ENCODE measurements around the gene DENND4A. TPM values are rescaled to one million over a fixed set of nuclear protein-coding genes. Genes with fewer than 3 reads are reported as not detected.

The DENND4A gene
- total RNA-seq, 4 donors from 2014 or later: 27.1 to 75.3 (median 52.8) TPM

- TF ChIP-seq POLR2A (IDR thresholded peaks at IDR 0.05) (no peak), CTCF (IDR thresholded peaks at IDR 0.05) (no peak)
- Histone ChIP-seq H3K27me3 (no peaks in the 10 kb centered on the region), H3K4me1 (no peaks in the 10 kb centered on the region), H3K27ac (no peak overlapping the region), H3K9me3 (no peaks in the 10 kb centered on the region), H3K4me3 (no peak overlapping the region), H3K36me3 (no peaks in the 10 kb centered on the region)
- intact Hi-C loops (cut with DNase I; ENCODE audit: low total_unique reads): no loop called here
- DNase-seq: no peak
These were observed 39.9 kb downstream of the DENND4A start for GRCh38 chr15:65752151-65752700.

DNA sequence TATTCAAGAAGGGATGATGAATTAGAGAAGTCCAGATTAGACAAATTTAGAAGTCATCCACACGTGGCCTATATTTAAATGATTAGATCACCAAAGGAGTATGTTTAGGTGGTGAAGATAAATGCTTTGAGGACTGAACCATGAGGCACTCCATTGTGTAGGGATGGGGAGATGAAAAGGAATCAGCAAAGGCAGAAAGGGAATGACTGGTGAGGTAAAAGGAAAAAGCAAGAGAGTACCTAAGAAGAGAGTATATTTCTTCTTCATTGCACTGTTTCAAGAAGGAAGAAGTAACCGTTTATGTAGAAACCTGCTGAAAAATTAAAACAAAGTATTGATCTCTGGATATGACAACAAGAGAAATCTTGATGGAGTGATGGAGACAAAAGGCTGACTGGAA, 40.7 kb downstream of the DENND4A start:
- TF ChIP-seq POLR2A (IDR thresholded peaks at IDR 0.05): no peak
- no peak for TF ChIP-seq CTCF (IDR thresholded peaks at IDR 0.05)
- no peak overlapping the region for H3K4me3 ChIP-seq
- H3K9me3 ChIP-seq: no peaks in the 10 kb centered on the region
- intact Hi-C loops (cut with DNase I; ENCODE audit: low total_unique reads): no loop called here
- no peak overlapping the region for H3K27ac ChIP-seq
- no peaks in the 10 kb centered on the region for H3K27me3 ChIP-seq
- no peaks in the 10 kb centered on the region for H3K36me3 ChIP-seq
- no peaks in the 10 kb centered on the region for H3K4me1 ChIP-seq
- no peak for DNase-seq

DNA sequence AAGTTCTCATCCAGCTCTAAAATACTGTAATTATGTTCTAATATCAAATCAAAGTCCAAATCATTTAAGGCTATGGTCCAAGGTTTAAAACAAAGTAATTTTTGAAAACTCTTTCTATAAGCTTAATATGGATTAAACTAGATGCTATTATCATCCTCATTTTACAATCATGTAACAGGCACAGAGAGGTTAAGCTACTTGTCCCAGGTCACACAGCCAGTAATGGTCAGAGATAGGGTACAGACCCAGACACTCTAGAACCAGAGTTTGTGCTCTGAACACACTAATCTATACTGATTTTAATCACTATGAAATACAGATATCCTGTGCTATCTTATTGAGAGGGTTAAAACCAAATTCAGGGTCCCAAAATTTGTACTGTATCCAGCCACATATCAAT, 44.8 kb downstream of the DENND4A start:
- no peaks in the 10 kb centered on the region for H3K36me3 ChIP-seq
- DNase-seq: no peak
- intact Hi-C loops (cut with DNase I; ENCODE audit: low total_unique reads): no loop called here
- no peaks in the 10 kb centered on the region for H3K9me3 ChIP-seq
- no peaks in the 10 kb centered on the region for H3K27me3 ChIP-seq
- no peak overlapping the region for H3K27ac ChIP-seq
- no peak overlapping the region for H3K4me3 ChIP-seq
- TF ChIP-seq POLR2A (IDR thresholded peaks at IDR 0.05) (no peak), CTCF (IDR thresholded peaks at IDR 0.05) (no peak)
- no peaks in the 10 kb centered on the region for H3K4me1 ChIP-seq

- intact Hi-C loops (cut with DNase I; ENCODE audit: low total_unique reads): no loop called here
- H3K4me3 ChIP-seq: no peak overlapping the region
- no peaks in the 10 kb centered on the region for H3K9me3 ChIP-seq
- H3K27me3 ChIP-seq: no peaks in the 10 kb centered on the region
- H3K4me1 ChIP-seq: no peaks in the 10 kb centered on the region
- no peak for DNase-seq
- no peak overlapping the region for H3K27ac ChIP-seq
- no peaks in the 10 kb centered on the region for H3K36me3 ChIP-seq
- TF ChIP-seq CTCF (IDR thresholded peaks at IDR 0.05) (no peak), POLR2A (IDR thresholded peaks at IDR 0.05) (no peak)
These were observed 48.3 kb downstream of the DENND4A start for GRCh38 chr15:65743637-65744252.

DNA sequence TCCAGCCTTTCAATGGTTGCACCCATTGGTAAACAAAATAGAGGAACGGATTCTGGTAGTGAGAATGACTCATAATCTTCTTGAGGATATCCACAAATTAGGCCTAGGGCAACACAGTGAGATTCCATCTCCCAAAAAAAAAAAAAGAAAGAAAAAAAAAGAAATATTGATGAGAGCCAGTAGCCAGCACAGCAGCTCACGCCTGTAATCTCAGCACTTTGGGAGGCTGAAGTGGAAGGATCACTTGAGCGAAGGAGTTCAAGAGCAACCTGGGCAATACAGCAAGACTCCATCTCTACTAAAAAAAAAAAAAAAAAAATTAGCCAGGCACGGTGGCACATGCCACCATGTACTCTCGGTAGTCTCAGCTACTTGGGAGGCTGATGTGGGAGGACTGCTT, 51.9 kb downstream of the DENND4A start:
- no peak overlapping the region for H3K27ac ChIP-seq
- intact Hi-C loops (cut with DNase I; ENCODE audit: low total_unique reads): no loop called here
- H3K4me1 ChIP-seq: no peaks in the 10 kb centered on the region
- H3K9me3 ChIP-seq: no peaks in the 10 kb centered on the region
- H3K4me3 ChIP-seq: no peak overlapping the region
- H3K36me3 ChIP-seq: no peaks in the 10 kb centered on the region
- DNase-seq: no peak
- H3K27me3 ChIP-seq: no peaks in the 10 kb centered on the region
- TF ChIP-seq CTCF (IDR thresholded peaks at IDR 0.05) (no peak), POLR2A (IDR thresholded peaks at IDR 0.05) (no peak)

Measured in uterus (tissue), 4 donors.